ENCODE measurements around the gene STIM1.

STIM1 gene

GRCh38 chr11:3830730-3831129 lies 24.7 kb upstream of the STIM1 start:
- no peak for DNase-seq (ENCODE audit: low read depth)

- DNase-seq (ENCODE audit: low read depth), result no peak
Measured at GRCh38 chr11:3831378-3832239, 23.9 kb upstream of the STIM1 start.

- no peak for DNase-seq (ENCODE audit: low read depth)
Measured at GRCh38 chr11:3832816-3833215, 22.6 kb upstream of the STIM1 start.

- no peak for DNase-seq (ENCODE audit: low read depth)
Measured at GRCh38 chr11:3833449-3833848, 22.0 kb upstream of the STIM1 start.

GRCh38 chr11:3834349-3834663 lies 21.2 kb upstream of the STIM1 start:
- no peak for DNase-seq (ENCODE audit: low read depth)

GRCh38 chr11:3834664-3835461 lies 20.6 kb upstream of the STIM1 start:
- DNase-seq (ENCODE audit: low read depth), result no peak

GRCh38 chr11:3835751-3836150 lies 19.7 kb upstream of the STIM1 start:
- DNase-seq (ENCODE audit: low read depth), result no peak

- no peak for DNase-seq (ENCODE audit: low read depth)
Measured at GRCh38 chr11:3836903-3837302, 18.6 kb upstream of the STIM1 start.

- DNase-seq (ENCODE audit: low read depth), result no peak
Measured at GRCh38 chr11:3837793-3838192, 17.7 kb upstream of the STIM1 start.

- DNase-seq (ENCODE audit: low read depth), result no peak
Measured at GRCh38 chr11:3838504-3838903, 17.0 kb upstream of the STIM1 start.

- DNase-seq (ENCODE audit: low read depth), result no peak
Measured at GRCh38 chr11:3840004-3840869, 15.2 kb upstream of the STIM1 start.

GRCh38 chr11:3840870-3841425 lies 14.5 kb upstream of the STIM1 start, which contains the start of gene RHOG:
RHOG (minus strand) TSS chr11:3840959; CDS start chr11:3828138, 12,821 bp downstream.
- DNase-seq (ENCODE audit: low read depth), result peak; percentile 91

GRCh38 chr11:3841426-3842350 lies 13.8 kb upstream of the STIM1 start:
- DNase-seq (ENCODE audit: low read depth), result peak; percentile 85

GRCh38 chr11:3843326-3843725 lies 12.1 kb upstream of the STIM1 start:
- DNase-seq (ENCODE audit: low read depth), result no peak

GRCh38 chr11:3845246-3845645 lies 10.2 kb upstream of the STIM1 start:
- DNase-seq (ENCODE audit: low read depth), result no peak

GRCh38 chr11:3845670-3846069 lies 9.8 kb upstream of the STIM1 start:
- no peak for DNase-seq (ENCODE audit: low read depth)

- peak; percentile 27 for DNase-seq (ENCODE audit: low read depth)
Measured at GRCh38 chr11:3849297-3849874, 6.1 kb upstream of the STIM1 start.

- DNase-seq (ENCODE audit: low read depth), result no peak
Measured at GRCh38 chr11:3853545-3853842, 2.0 kb upstream of the STIM1 start.

GRCh38 chr11:3853899-3854659 lies 1.4 kb upstream of the STIM1 start:
- no peak for DNase-seq (ENCODE audit: low read depth)

- DNase-seq (ENCODE audit: low read depth), result no peak
Measured at GRCh38 chr11:3854660-3854976, 846 bp upstream of the STIM1 start.

All from fibroblast of gingiva (primary cell).